ENCODE results near the gene SNAP91. TPM values are rescaled to one million over a fixed set of nuclear protein-coding genes. Genes with fewer than 3 reads are reported as not detected.

SNAP91 gene, protein sequence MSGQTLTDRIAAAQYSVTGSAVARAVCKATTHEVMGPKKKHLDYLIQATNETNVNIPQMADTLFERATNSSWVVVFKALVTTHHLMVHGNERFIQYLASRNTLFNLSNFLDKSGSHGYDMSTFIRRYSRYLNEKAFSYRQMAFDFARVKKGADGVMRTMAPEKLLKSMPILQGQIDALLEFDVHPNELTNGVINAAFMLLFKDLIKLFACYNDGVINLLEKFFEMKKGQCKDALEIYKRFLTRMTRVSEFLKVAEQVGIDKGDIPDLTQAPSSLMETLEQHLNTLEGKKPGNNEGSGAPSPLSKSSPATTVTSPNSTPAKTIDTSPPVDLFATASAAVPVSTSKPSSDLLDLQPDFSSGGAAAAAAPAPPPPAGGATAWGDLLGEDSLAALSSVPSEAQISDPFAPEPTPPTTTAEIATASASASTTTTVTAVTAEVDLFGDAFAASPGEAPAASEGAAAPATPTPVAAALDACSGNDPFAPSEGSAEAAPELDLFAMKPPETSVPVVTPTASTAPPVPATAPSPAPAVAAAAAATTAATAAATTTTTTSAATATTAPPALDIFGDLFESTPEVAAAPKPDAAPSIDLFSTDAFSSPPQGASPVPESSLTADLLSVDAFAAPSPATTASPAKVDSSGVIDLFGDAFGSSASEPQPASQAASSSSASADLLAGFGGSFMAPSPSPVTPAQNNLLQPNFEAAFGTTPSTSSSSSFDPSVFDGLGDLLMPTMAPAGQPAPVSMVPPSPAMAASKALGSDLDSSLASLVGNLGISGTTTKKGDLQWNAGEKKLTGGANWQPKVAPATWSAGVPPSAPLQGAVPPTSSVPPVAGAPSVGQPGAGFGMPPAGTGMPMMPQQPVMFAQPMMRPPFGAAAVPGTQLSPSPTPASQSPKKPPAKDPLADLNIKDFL
- 1.3 and 1.4 TPM in 2 replicates for total RNA-seq (2021)
- long read RNA-seq, result 0 reads

DNA sequence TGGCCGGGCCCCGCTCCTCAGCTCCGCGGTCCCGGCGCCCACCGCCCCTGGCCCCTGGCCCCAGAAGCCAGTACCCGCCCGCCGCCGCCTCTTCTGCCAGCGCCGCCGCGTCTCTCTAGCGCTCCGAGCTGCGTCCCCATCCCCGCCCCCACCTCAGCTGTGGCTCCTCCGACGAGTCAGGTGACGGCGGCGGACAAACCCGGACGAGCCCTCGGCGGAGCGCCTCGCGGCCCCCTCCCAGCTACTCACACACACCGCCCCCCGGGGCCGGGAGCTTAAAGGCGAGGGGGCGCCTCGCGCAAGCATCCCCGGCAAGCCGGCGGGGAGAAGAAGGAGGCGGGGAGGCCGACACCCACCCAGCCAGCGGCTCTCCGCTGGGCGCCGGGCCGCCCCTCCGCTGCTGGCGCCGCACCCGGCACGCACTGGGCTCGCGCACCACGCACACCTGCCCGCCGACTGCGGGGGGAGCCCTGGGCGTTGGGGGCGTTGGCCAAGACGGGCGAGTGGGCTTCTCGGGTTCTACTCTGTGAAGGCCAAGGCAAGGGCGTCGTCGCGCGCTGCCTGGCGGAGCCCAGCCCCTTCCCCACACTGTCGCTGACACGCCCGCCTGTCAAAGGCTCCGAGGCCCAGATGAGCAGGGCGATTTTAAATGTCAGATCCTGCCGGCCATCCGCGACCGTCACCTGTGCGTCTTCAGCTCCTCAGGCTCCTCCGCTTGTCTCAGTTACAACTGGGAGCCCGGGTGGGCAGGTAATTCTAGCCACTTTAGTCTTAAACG, at the start of gene SNAP91:
Gene SNAP91, minus strand, starts transcription at position 132 of the 778 bp plus-strand sequence. CDS start 1,174 bp downstream, outside the sequence.
- peak within 1 kb of the TSS; percentile 67 for H3K4me2 ChIP-seq (ENCODE audit: insufficient read depth, insufficient read length, low read length)
- no peak within 1 kb of the TSS for H2AK5ac ChIP-seq (ENCODE audit: insufficient read length, low read length)
- Mint-ChIP-seq H3K27me3 (ENCODE audit: low read depth) (peaks cover 70% of the 10 kb centered on the region), H3K4me3 (peak within 1 kb of the TSS; percentile 78 to 93), H3K36me3 (ENCODE audit: insufficient read depth in 1 of 3, low read depth in 3 of 3) (no peaks in the 10 kb centered on the region; a peak in 1 of 7 replicates), H3K9me3 (peaks cover 2 to 3% of the 10 kb centered on the region in 2 experiments; a peak in 1 of 5 replicates), H3K4me1 (peaks cover 5% of the 10 kb centered on the region in 2 experiments; a peak in 1 of 4 replicates), H3K27ac (no peak within 1 kb of the TSS)
- no peak within 1 kb of the TSS for H3K4ac ChIP-seq (ENCODE audit: low read depth, low read length)
- H3K56ac ChIP-seq (ENCODE audit: insufficient read length, low read depth, low read length), result no peak within 1 kb of the TSS
- H3T11ph ChIP-seq (ENCODE audit: low read length), result no peak within 1 kb of the TSS
- H2BK5ac ChIP-seq (ENCODE audit: insufficient read length, low read length), result no peak within 1 kb of the TSS
- H3K23me2 ChIP-seq (ENCODE audit: insufficient read length, low read depth, low read length, poor library complexity, severe bottlenecking), result peaks cover 9% of the 10 kb centered on the region
- no peak within 1 kb of the TSS for H3K9ac ChIP-seq (ENCODE audit: extremely low read depth, insufficient read length, low read length)
- no peaks in the 10 kb centered on the region for H3K4me1 ChIP-seq (ENCODE audit: insufficient read depth, low read length)
- H2BK20ac ChIP-seq (ENCODE audit: low read depth, low read length, poor library complexity, severe bottlenecking), result no peak within 1 kb of the TSS
- H4K5ac ChIP-seq (ENCODE audit: insufficient read length, low read depth, low read length), result no peak within 1 kb of the TSS
- H3K14ac ChIP-seq (ENCODE audit: insufficient read depth, low read length), result no peak within 1 kb of the TSS
- no peak within 1 kb of the TSS for H3K18ac ChIP-seq (ENCODE audit: insufficient read length, low read depth, low read length)
- H3K9me3 ChIP-seq (ENCODE audit: control insufficient read depth, low read depth, low read length), result no peaks in the 10 kb centered on the region
- H4K8ac ChIP-seq (replicated peaks; ENCODE audit: insufficient read length, low read depth, low read length), result no peak within 1 kb of the TSS
- no peaks in the 10 kb centered on the region for H4K20me1 ChIP-seq (ENCODE audit: control insufficient read depth, insufficient read depth, insufficient read length)
- no peak within 1 kb of the TSS for H2BK15ac ChIP-seq (ENCODE audit: low read depth, low read length)
- H3K27me3 ChIP-seq (ENCODE audit: insufficient read depth, low read length), result peaks cover 12% of the 10 kb centered on the region; the same call in 1 of the 2 replicates
- no peak within 1 kb of the TSS for H2BK12ac ChIP-seq (ENCODE audit: insufficient read length, low read depth, low read length)
- DNase-seq, result peak; percentile 85
- no peaks in the 10 kb centered on the region for H3K79me1 ChIP-seq (ENCODE audit: insufficient read depth, low read depth, low read length, poor library complexity, severe bottlenecking)
- no peak within 1 kb of the TSS for H2BK120ac ChIP-seq (ENCODE audit: low read depth, low read length, poor library complexity, severe bottlenecking)
- no peak within 1 kb of the TSS for H4K91ac ChIP-seq (ENCODE audit: insufficient read length, low read depth, low read length)
- TF ChIP-seq, protein P1, sequence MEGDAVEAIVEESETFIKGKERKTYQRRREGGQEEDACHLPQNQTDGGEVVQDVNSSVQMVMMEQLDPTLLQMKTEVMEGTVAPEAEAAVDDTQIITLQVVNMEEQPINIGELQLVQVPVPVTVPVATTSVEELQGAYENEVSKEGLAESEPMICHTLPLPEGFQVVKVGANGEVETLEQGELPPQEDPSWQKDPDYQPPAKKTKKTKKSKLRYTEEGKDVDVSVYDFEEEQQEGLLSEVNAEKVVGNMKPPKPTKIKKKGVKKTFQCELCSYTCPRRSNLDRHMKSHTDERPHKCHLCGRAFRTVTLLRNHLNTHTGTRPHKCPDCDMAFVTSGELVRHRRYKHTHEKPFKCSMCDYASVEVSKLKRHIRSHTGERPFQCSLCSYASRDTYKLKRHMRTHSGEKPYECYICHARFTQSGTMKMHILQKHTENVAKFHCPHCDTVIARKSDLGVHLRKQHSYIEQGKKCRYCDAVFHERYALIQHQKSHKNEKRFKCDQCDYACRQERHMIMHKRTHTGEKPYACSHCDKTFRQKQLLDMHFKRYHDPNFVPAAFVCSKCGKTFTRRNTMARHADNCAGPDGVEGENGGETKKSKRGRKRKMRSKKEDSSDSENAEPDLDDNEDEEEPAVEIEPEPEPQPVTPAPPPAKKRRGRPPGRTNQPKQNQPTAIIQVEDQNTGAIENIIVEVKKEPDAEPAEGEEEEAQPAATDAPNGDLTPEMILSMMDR (conservative IDR thresholded peaks at IDR 0.05), result no peak
- no CpG with 5 or more reads among the region's 83 CpGs for WGBS (ENCODE audit: extremely low coverage, insufficient read length, low lambda C conversion rate)
- no peak within 1 kb of the TSS for H3K23ac ChIP-seq (ENCODE audit: insufficient read length, low read depth, low read length)
- H2AFZ ChIP-seq (ENCODE audit: low read length), result no peak within 1 kb of the TSS
- H3K27ac ChIP-seq (ENCODE audit: insufficient read length, low read depth, low read length), result no peak within 1 kb of the TSS
- no peaks in the 10 kb centered on the region for H3K79me2 ChIP-seq (ENCODE audit: insufficient read depth, low read length)
